Stimulated activated naive CD8-positive, alpha-beta T cell treated with anti-CD3 and anti-CD28 coated beads, Interleukin-15, Interleukin-2, amounts not matched to agents 100 U/mL and 50 U/mL, for 24 hours (primary cell): ENCODE results near the gene CIDEA.
"Not testable (repeated sequence)": the region's sequence is repeated elsewhere in the genome, so short reads cannot be mapped to it uniquely, and the experiment has no call there.

Experiments used
- ATAC-seq: fragments of 150-1000 bp; cut with Tn5 transposase; one replicate; pipeline ENCODE4 v1.10.0; 2021
- DNase-seq: peaks from one replicate; pipeline ENCODE4 v3.0.0; 2021

The CIDEA gene

DNA sequence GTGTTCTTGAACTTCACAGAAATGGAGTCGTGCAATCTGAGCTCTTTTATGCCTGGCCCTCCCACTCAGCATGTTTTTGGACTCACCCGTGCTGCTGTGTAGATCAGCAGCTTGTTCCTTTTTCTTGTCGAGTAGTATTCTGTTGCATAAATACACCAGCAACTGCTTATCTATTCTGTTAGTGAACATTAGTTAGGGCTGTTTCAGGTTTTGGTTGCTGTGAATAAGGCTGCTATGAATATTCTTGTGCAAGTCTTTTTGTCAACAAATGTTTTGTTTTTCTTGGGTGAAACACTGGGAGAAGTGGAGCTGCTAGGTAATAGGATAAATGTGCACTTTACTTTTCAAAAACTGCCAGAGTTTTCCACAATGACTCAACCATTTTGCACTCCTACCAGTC lies 15.3 kb upstream of the CIDEA start:
- DNase-seq (no peak), ATAC-seq (no peak)

DNA sequence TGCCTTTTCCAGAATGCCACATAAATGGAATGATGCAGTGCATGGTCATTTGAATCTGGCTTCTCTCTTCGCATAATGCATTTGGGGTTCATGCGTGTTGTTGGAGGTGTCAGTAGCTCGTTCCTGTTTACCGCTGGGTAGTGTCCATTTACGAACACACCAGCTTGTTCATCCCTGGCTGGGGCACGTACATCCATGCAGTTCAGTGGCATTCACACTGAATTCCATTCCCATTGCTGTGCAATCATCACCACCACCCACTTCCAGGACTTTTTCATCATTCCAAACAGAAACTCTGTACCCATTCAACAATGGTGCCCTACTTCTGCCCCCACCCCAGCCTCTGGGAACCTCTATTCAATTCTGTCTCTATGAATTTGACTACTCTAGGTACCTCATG lies 14.7 kb upstream of the CIDEA start:
- DNase-seq (no peak), ATAC-seq (no peak)

DNA sequence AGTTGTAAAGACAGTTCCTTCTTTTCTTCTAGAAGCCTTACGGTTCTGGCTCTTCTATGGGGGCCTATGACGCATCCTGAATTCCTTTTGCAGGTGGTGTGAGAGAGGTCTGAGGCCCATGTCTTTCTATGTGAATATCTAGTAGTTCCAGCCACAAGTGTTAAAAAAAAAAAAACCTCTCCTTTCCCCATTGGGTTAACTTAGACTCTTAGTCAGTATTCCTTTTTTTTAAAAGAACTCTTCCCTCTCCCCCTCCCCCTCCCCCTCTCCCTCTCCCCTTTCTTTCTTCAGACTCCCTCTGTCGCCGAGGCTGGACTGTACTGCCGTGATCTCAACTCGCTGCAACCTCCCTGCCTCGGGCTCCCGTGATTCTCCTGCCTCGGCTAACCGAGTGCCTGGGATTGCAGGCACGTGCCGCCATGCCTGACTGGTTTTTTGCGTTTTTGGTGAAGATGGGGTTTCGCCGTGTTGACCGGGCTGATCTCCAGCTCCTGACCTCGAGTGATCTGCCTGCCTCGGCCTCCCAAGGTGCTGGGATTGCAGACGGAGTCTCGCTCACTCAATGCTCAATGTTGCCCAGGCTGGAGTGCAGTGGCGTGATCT lies 11.4 kb upstream of the CIDEA start:
- ATAC-seq (no peak), DNase-seq (no peak)

DNA sequence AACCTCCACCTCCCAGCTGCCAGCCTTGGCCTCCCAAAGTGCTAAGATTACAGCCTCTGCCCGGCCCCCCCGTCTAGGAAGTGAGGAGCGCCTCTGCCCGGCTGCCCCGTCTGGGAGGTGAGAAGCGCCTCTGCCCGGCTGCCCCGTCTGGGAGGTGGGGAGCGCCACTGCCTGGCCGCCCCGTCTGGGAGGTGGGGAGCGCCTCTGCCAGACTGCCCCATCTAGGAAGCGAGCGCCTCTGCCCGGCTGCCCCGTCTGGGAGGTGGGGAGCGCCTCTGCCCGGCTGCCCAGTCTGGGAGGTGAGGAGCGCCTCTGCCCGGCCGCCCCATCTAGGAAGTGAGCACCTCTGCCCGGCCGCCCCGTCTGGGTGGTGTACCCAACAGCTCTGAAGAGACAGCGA lies 10.9 kb upstream of the CIDEA start:
- not testable (repeated sequence) for DNase-seq, ATAC-seq

DNA sequence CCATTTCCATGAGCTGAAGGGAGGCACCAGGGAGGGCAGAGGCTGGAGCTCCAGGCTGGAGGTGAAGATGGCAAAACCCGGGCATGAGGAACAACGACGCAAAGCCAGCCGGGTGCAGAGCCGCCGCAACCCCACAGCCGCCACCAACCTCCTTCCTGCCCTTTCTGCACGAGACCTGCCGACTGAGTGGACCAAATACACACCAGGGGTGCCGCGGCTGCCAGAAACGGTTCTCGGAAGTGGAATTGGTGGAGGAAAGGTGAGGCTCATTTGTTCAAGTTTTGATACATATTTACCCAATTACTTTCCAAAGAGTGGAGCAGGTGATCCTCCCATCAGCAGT lies 8.4 kb upstream of the CIDEA start:
- DNase-seq (no peak), ATAC-seq (no peak)

DNA sequence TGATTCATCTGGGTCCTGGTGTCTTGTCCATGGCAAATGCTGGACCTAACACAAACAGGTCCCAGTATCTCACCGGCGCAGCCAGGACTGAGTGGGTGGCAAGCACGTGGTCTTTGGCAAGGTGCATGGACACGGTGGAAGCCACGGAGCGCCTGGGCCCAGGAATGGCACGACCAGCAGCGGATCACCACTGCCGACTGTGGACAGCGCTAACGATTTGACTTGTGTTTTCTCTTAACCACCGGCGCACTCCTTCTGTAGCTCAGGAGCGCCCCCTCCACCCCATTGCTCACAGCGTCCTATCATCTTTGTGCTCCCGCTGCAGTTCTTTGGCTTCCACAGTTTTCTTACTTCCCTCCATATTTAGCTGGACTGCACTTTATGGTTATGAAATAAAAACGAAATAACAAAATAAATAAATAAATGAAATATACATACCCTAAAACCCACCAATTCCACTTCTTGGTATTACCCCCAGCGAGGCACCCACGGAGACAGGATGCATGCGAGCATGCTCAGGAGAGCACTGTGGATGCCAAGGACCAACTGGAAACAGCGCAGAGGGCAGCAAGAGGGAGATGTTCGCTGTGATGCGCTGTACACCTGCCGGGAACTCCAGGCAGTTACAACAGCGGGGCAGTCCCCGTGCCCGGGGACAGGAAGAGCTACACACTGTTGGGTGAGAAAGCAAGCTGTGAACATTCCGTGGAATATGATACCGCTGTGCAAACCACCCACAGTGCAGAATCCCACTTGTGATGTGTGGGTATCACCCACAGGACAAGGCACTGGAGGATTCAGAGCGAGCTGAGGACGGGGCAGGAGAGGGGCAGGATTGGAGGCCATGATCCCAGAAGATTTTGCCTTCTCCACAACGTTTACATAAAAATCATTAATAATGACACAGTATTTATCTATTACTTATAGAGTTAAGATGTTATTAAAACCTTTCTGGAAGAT lies 7.0 kb upstream of the CIDEA start:
- no peak for DNase-seq
- no peak for ATAC-seq

DNA sequence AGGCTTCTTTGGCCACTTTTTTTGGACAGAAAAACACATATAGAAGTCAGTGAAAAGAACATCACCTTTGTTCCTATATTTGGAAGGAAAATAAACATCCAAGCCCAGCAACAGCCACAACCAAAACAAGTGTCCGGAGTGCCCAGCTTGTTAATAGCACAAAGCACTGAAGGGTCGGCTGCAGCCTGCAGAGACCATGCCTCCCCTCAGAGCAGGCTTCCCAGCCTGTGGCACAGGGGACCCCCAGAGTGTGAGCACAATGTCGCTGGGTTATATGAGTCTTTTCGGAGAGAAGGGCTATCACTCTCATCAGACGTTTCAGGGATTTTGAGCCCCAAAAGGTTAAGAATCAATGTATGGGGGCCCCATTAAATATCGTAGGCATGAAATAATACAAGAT lies 6.2 kb upstream of the CIDEA start:
- no peak for ATAC-seq
- no peak for DNase-seq

DNA sequence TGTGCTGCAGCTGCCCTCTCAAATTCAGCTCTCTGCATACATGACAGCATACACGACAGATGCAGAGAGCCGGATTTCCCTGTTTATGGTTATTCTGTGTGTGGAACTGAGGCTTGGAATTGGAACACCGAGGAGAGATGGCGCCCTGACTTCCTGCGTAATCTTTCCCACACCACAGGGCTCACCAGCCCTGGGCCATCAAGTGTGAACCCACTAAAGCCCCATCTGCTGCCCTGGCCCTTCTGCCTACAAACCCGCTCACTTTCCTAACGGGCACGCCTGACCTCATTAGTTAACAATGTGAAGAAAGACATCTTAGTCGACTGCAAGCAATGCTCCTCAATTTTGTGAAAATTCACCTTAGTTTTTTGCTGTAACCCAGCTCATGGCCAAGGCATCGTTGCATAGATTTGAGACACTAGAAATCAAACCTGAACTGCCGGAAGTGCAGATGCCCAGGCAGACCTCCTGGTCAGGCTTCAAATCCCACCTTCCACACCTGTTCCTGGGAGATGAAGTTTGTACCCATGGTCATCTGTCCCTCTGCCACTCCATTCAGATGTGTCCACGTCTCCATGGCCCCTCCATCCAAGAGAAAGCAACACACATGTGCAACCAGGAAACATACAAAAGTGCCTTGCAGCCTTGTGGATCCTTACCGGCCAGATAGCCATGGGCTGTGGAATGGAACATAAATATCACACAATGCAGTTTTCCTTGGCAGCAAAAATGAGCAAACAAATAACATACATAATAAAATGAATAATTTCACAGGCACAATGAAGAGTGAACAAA lies 5.0 kb upstream of the CIDEA start:
- ATAC-seq (no peak), DNase-seq (no peak)

DNA sequence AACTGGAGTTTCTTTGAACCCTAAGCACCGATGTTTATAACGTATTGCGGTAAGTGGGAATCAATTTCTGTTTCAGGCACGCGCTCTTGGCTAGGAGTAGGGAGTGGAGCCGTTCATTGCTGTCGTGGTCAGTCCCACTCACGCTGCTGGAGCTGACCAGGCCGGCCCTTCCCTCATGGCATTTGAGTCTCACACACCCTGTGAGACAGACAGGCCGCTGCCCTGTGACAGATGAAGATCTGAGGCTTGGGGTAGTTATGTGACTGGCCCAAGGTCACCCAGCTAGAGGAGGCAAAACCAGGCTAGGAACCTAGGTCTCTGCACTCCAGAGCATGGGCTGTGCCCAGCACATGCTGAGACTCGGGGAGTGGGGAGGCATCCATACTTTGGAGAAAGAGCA lies 2.9 kb upstream of the CIDEA start:
- DNase-seq (no peak), ATAC-seq (no peak)

DNA sequence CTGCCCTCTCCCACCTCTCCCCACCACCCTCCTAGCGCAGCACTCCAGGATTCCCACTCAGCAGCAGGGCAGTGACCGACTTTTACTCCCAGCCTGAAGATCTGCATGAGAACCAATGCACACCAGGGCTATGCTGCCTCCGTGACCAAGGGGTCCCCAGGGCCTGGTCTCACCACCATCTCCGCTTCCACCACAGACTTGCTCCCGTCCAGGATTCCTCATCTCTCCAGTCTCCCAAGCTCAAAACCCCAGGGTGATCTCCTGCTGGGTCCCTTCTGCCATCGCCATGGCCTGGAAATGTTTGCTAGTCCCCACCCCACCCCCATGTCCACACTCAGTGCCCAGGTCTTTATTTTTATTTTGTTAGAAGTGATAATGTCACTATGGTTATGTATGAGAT lies 2.1 kb upstream of the CIDEA start:
- ATAC-seq: no peak
- DNase-seq: no peak

DNA sequence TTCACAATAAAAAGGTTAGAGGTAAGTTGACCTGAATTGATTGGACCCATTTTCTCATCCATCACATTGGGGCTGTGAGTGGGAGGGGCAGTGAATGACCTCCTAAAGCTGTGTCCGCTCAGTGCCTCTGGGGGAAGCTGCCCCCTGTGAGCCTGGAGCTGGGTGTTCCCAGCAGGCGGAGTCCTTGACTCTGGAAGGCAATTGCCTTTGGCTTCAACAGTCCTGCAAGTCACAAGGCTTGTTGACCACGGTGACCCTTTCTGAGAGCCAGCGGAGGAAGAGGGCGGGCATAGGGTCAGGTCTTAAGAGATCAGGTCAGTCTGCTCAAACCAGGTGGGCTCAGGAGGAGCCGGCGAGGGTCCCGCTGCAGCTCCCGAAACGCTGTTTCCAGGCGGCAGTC lies 1.1 kb upstream of the CIDEA start:
- ATAC-seq: no peak
- DNase-seq: no peak

DNA sequence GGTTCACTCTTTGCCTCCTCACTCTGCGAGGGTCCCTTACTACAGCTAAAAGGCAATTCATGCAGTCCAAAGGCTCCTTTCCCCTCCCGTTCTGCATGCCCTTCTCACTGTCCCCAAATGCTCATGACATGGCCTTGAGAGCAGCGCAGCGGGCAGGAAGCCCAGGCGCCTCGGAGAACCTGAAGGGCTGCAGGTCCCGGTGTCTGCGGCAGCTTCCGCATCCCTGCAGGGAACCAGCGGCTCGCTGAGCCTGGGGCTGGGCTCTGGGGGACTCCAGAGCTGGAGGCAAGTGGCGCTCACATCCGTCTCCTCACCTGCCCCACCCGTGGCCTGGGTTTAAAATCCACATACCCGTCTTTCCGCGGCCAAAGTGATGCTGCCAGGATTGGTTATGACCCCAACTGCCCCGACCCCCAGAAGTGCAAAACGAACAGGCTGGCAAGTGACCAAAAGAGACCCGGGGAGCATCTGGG lies 462 bp upstream of the CIDEA start:
- no peak for DNase-seq

DNA sequence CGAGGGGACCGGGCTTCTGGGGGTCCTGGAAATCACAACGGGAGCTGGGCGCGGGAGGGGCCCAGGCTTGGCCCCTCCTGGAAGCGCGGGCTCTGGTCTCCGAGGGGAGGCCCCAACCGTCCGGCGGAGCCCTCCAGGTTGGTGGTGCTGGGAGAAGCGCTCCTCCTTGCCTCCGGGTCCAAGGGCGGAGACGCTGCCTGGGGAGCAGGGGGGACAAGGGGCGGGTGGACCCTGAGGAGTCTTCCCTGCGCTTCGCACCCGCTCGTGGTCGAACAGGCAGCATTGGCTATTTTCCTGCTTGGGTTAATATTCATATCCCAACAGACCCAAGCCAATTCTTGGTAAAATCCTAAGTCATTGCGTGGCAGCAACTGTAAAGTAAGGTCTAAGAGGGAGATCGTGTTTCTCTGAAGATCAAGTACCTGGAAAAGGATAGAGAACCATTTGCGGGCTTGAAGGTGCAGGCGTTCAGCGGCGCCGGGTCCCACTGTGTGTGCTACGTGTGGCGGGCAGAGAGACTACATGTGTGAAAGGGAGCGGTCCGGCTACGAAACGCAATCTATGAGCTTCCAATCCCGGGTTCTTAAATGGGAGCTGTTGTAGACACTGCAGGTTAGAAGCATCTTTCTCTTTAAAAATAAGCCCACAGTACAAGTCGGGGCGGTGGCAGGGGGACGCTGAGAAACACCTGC lies 805 bp downstream of the CIDEA start:
- ATAC-seq (no peak), DNase-seq (no peak)

More for the DNA sequence above, 462 bp upstream of the CIDEA start:
- no peak for ATAC-seq

DNA sequence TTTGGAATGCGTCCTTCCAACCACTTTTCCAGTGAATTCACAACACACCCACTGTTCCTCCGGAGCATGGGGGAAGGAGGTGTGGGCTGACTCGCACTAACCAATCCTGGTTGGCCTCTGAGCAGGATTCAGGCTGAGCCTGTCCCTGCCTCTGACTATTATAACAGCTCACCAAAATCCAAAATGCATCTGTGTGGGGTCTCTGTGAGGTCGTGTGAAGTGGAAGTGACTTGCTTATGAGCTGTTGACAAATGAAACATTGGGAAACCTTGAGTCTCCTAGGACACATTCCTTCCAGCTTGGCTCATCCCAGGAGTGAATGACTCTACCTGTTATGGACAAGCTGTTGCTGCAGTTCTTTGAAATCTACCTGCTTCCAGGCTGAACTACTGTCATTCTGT lies 1.5 kb downstream of the CIDEA start:
- DNase-seq (no peak), ATAC-seq (no peak)

DNA sequence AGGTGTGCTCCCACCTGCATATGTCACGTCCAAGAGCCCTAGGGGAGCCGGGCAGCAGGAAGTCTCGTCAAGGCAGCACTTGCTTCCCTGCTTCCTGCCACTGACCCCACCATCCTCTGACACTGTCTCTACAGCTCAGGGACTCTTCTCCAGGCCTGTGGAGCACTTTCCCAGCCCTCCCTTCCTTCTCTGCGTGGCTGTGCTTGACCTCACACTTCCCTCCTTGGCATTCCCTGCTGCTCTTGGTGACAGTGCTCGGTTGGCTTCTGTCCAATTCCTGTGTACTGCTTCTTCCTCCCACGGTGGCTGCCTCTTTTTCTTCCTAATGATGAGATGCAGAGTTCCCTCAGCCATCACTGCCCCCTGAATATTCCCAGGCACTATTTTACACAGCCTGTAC lies 2.8 kb downstream of the CIDEA start:
- no peak for DNase-seq

DNA sequence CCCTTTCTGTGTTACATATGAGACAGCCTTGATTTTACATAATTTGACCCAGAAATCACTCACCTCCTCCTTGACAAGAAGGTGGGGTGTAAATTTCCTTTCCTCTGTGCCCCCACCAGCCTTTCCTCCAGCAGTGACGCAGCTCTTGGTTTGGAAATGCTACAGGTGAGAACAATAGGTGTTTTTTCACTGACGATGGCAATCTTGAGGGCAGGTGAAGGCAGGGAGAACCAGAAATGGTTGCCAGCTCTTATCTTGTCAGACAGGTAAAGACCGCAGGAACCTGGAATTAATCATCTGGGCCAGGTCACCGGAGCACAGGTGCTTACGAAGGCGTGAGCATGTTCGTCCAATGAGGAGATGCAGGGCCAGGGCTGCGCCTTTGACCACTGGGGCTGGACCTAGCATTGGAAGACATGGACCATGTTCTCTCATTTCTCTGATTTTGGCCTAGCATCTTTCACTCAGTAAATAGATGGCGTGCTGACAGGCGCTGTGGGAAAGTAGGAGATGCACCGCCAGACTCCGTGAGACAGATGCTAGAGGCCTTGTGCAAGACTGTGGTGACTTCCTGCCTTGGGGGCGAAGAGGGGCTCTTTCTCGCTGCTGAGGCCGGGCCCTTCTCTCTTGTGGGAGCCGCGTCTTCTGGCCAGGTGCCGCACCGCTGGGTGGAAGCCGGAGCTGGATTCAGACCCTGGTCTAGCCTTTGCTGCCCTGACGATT lies 4.0 kb downstream of the CIDEA start:
- no peak for DNase-seq
- no peak for ATAC-seq

More for the DNA sequence above, 2.8 kb downstream of the CIDEA start:
- no peak for ATAC-seq

DNA sequence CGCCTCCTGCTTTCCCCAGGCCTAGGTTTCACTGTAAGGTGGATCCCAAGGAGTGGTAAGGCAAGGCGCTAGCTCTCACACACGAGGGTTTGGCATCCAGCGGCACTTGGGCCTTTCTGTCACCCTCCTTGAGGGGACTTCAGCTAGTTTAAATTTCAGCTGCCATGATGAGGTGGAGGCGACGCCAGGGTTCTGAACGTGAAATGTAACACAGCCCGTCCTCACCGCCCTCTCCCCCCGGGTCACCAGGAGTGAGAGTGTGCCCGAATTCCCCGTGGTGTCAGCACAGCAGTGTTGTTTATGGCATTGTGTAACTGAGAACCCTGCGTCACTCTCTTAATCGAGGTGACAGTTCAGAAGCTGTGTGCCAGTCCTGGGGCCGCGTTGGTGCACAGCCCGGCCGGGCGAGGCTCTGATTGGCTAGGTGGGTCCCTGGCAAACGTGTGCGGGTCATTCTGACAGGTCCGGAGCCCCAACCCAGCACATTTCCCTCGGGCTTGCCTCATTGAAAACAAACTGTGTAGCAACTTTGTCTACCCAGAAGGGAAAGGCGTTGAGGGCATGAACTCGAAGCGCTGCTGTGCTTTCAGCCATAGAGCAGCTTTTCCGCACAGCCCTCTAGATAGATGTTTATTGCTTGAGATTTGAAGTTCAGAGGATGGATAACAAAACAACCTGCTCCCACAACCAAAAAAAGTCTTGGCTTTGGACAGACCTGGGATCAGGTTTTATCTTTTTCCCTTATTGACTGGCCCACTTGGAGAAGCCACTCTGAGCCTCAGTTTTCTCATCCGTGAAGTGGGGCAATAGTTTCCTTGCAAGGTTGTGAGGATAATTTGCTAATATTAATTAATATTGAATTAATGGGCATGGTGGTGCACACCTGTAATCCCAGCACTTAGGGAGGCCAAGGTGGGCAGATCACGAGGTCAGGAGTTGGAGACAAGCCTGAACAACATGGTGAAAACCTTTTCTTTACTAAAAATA lies 4.9 kb downstream of the CIDEA start:
- ATAC-seq: no peak
- DNase-seq: no peak

DNA sequence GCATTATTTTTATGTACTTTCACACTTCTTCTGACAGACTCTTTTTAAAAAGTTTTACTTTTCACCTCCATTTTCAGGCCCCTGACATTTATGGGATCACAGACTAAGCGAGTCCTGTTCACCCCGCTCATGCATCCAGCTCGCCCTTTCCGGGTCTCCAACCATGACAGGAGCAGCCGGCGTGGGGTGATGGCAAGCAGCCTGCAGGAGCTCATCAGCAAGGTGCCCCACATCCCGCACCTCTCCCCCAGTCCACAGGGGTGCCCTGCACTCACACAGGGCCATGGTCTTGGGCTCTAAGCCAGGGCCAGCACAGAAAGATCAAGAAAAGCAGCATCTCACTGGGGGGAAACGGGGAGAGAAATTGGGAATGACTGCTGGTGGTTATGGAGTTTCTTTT lies 8.6 kb downstream of the CIDEA start:
- DNase-seq: no peak

DNA sequence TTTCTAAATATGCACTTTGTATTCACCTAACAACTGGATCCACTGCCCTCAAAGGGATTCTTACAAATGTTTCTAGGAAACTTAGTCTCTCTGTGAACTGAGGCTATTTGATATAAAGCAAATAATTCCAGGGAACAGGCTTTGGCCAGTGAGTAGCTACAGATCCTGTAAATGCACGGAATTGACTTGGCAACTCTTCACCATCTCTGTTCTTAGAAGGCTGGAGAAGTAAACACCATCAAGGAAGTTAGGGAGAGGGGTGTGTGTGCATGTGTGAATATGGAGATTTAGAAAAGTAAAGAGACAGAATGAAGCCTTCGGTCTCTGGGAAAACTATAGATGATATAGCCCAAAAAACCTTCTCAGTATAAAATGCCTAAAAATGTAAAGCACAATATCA lies 10.7 kb downstream of the CIDEA start:
- ATAC-seq (no peak), DNase-seq (no peak)

More for the DNA sequence above, 8.6 kb downstream of the CIDEA start:
- no peak for ATAC-seq
